HCT116 (cell line): ENCODE measurements around the gene PHOX2A.

Experiments
- POLR2A ChIP-seq: IDR thresholded peaks from 2 replicates; pipeline ENCODE4 v1.7.0; 2011; ENCODE audit warnings: borderline replicate concordance; ENCODE audit not compliant: insufficient read depth, insufficient read length; ENCODE audit errors: extremely low read depth
- POLR2AphosphoS5 ChIP-seq: IDR thresholded peaks from 2 replicates; pipeline ENCODE4 v1.6.1; 2011; ENCODE audit warnings: mild to moderate bottlenecking, low read depth, low read length, moderate library complexity
- TCF7L2 ChIP-seq: IDR thresholded peaks from 2 replicates; pipeline ENCODE4 v1.7.0; 2011; ENCODE audit warnings: borderline replicate concordance, inconsistent platforms; ENCODE audit not compliant: insufficient read depth, insufficient read length; ENCODE audit errors: extremely low read depth
- ZNF274 ChIP-seq: fragments of 200-500 bp; sonication (Bioruptor generic); IDR thresholded peaks from 2 replicates; pipeline ENCODE4 v1.6.1; 2014; ENCODE audit warnings: mild to moderate bottlenecking, low read depth, low read length, inconsistent platforms
- TF ChIP-seq, protein P1 (sequence below), 3 experiments: fragments of 200-600 bp in 1 of 3; sonication (generic) in 1 of 3; IDR thresholded peaks in 2 of 3; conservative IDR thresholded peaks in 1 of 3; 2 replicates each; pipeline ENCODE4 v1.5.1; 2012 to 2017; ENCODE audit warnings: low read depth in 2 of 3, low read length in 2 of 3, antibody characterized with exemption in 1 of 3, borderline replicate concordance in 1 of 3, control low read depth in 1 of 3, mild to moderate bottlenecking in 1 of 3, mixed read lengths in 1 of 3, mixed run types in 1 of 3, moderate library complexity in 1 of 3; ENCODE audit not compliant: insufficient read depth in 1 of 3

DNA sequence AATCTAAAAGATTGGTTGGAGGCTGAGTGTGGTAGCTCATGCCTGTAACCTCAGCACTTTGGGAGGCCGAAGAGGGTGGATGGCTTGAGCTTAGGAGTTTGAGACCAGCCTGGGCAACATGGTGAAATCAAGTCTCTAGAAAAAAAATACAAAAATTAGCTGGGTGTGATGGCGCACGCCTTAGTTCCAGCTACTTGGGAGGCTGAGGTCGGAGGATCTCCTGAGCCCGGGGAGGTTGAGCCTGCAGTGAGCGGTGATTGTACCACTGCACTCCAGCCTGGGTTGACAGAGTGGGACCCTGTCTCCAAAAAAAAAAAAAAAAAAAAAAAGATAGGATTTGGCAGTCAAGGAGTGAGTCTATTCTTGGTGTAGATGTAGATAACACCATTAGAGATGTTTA, 41.4 kb downstream of the PHOX2A start:
- TF ChIP-seq, protein P1, sequence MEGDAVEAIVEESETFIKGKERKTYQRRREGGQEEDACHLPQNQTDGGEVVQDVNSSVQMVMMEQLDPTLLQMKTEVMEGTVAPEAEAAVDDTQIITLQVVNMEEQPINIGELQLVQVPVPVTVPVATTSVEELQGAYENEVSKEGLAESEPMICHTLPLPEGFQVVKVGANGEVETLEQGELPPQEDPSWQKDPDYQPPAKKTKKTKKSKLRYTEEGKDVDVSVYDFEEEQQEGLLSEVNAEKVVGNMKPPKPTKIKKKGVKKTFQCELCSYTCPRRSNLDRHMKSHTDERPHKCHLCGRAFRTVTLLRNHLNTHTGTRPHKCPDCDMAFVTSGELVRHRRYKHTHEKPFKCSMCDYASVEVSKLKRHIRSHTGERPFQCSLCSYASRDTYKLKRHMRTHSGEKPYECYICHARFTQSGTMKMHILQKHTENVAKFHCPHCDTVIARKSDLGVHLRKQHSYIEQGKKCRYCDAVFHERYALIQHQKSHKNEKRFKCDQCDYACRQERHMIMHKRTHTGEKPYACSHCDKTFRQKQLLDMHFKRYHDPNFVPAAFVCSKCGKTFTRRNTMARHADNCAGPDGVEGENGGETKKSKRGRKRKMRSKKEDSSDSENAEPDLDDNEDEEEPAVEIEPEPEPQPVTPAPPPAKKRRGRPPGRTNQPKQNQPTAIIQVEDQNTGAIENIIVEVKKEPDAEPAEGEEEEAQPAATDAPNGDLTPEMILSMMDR (IDR thresholded peaks at IDR 0.05 in 2 of 3, conservative IDR thresholded peaks at IDR 0.05 in 1 of 3; ENCODE audit: borderline replicate concordance in 1 of 3, insufficient read depth in 1 of 3, low read depth in 2 of 3, low read length in 2 of 3), result no peak
- TF ChIP-seq POLR2A, result no peak
- no peak for TF ChIP-seq ZNF274
- TF ChIP-seq POLR2AphosphoS5, result no peak
- TF ChIP-seq TCF7L2, result no peak
